DMS79 (cell line): Measurements from ENCODE around the gene UBALD2.

Experiments used
- DNase-seq: peaks from one replicate; lab custom pipeline; 2025; lab: John Stamatoyannopoulos, UW

UBALD2 gene

GRCh38 chr17:76318586-76318985 is 53.4 kb downstream of the UBALD2 start:
- no peak for DNase-seq
